Right ventricle myocardium inferior (tissue), 1 donor: ENCODE results near the gene CENPB. TPM values are rescaled to one million over a fixed set of nuclear protein-coding genes. Genes with fewer than 3 reads are reported as not detected.

Experiments used
- ATAC-seq: fragments of 200-7000 bp; cut with Tn5 transposase; one replicate; pipeline ENCODE4 v1.9.1; 2020; ENCODE audit warnings: mild to moderate bottlenecking, moderate library complexity
- DNase-seq: peaks from one replicate; pipeline ENCODE4 v3.0.0; 2021; ENCODE audit errors: missing footprints
- intact Hi-C: fragments of 100-400 bp; cut with DNase I; formaldehyde crosslinking; loops from one replicate; pipeline ENCODE4 v1.11.0; 2022
- total RNA-seq: library from RNA; stranded (reverse); fragmentation: NEBNext Ultra II Directional; extraction: Animal tissue kit (Norgen Biotek cat#: 25700); gene quantifications from one replicate; pipeline ENCODE4 v1.2.1, GENCODE V29; 2021
- donor health status: DM: no; HTN: yes; CAD: no; lungs with severe emphysema.

Gene CENPB
- total RNA-seq, 1 donor from 2014 or later, result 68.2 TPM

DNA sequence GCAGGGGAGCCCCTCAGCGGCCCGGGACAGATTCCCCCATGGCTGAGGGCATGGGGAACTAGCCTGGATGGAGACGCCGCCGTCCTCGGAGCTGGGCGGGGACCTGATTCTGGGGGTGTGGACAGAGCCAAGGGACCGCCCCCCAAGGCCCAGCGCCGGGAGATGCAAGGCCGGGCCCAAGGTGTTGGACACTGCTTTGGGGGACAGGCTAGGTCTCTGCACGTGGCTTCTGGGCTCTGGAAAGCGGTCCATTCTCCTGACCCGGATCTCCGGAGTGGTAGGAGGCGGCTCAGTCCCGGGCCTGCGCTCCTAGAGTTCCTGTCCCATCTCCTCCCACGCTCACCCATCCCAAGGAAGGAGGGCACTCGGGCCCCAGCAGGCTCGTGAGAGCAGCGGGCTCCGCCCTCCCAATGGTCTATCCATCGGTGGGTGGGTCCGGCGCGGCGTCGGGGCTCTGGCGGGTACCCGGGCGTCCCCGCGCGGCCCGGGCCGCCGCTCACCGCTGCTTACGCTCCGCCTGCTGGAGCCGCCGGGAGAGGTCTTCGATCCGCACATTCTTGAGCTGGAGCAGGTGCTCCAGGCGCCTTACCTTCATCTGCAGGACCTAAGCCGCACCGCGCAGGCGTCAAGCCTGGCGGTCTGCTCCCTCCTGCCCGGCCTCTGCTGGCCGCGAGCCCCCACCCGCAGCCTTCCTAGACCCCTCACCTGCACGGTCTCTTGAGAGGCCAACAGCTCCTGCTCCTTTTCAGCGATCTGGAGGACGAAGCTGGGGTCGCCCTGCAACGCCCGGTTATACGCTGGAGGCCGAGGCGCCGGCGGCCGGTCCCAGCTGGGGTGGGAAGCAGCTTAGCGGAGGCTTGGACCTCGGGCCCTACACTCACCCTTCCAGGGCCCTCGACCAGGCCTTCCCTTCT lies 8.6 kb downstream of the CENPB start:
- intact Hi-C loops, result no loop called here
- ATAC-seq, result peak; percentile 73
- peak; percentile 88 for DNase-seq

DNA sequence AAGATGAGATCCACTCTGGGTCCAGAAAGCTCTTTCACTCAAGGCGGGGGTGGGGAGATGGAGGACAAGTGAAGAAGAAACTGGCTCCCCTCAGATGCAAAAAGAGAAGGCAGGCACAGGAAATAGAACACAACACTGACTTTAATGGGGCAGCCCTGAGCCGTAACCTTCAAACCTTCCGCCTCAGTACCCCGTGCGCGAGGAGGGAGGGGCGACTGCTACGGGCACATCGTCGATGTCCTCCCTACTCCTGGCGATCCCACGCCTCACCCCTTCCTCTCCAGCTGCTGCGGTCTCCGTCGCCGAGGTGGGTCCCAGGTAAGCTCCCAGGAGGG lies 9.2 kb downstream of the CENPB start:
- no peak for DNase-seq
- intact Hi-C loops, result no loop called here
- ATAC-seq, result no peak

DNA sequence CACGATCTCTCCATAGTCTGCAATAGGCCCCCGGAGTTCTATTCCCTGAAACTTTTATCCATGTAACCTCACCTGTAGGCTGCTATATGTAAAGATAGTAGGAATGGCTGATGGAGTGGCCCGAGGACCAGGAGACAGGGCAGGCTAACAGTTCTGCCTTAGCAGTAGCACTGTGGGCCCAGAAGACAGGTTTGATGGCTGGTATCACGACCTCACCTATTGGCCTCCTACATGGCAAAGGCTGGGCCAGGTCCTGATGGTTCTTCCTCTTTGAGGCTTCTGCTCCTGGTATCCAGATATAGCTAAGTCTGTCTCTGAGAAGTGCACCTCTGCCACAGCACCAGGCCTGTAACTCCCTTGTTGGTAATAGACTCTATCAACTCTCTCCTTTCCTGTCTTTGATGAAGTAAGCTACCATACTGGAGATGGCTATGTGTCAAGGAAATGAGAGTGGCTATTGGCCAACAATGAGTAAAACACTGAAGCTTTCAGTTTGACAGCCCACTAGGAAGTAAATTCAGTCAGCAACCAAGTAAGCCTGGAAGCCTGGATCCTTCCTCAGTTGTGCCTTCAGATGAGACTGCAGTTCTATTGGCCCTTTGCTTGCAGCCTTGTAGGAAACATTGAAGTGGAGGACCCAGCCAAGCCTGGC lies 11.0 kb downstream of the CENPB start:
- intact Hi-C loops, result no loop called here
- ATAC-seq (no peak), DNase-seq (no peak)

DNA sequence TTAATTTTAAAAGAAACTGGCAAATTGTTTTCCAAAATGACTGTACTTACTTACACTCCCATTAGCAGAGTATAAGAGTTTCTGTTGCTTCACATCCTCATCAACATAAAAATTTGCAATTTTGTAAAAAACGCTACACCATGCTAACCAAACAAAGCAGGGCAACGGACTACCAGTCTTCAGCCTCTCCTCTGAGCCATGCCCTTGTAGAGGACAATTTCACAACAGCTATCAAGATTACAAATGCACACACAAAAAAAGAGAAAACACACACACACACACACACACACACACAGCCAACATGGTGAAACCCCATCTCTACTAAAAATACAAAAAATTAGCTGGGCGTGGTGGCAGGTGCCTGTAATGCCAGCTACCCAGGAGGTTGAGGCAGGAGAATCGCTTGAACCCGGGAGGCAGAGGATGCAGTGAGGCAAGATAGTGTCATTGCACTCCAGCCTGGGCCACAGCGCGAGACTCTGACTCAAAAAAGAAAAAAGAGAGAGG lies 14.9 kb downstream of the CENPB start:
- intact Hi-C loops, result no loop called here
- DNase-seq, result no peak
- no peak for ATAC-seq

DNA sequence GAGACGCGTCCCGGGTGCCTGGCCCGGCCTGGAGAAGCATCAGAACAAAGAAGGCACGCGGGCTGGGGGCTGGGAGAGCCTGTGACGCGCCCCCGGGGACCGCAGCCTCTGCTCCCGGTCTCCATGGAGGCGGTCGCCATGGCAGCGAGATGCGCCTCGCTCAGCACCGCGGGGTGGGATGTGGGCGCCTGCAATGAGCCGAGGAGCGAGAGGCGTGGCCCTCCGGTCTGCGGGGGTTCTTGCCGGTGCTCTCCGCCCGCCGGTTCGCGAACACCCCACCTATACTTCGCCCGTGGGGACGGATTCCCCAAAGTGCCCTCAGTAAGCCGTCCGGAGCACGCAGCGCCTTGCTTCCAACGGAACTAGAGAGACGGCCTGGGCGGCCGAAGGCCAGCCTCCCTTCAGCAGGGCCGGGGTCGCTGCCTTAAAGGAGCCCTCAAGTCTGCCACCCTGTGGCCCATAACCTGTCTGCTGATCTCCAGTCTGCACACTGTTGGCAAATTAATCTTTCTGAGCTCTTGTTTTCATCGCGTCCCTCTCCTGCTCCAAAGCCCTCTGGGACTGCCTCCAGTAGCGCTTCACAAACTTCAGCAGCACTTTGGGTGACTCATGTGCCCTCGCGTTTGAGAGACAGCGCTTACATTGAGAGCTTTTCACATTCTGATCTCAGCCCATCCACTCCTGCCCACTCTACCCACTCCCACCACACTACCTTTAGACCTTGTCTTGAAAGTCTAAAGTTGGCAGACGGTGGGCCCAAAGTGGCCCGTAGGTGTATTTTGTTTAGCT lies 18.0 kb downstream of the CENPB start:
- ATAC-seq, result peak; percentile 56
- intact Hi-C loops, result loop anchor here (2.0 to 5.0 kb wide), 2 partner anchors 52 to 91 kb away; no protein-coding TSS in a partner anchor
- DNase-seq, result peak; percentile 89

DNA sequence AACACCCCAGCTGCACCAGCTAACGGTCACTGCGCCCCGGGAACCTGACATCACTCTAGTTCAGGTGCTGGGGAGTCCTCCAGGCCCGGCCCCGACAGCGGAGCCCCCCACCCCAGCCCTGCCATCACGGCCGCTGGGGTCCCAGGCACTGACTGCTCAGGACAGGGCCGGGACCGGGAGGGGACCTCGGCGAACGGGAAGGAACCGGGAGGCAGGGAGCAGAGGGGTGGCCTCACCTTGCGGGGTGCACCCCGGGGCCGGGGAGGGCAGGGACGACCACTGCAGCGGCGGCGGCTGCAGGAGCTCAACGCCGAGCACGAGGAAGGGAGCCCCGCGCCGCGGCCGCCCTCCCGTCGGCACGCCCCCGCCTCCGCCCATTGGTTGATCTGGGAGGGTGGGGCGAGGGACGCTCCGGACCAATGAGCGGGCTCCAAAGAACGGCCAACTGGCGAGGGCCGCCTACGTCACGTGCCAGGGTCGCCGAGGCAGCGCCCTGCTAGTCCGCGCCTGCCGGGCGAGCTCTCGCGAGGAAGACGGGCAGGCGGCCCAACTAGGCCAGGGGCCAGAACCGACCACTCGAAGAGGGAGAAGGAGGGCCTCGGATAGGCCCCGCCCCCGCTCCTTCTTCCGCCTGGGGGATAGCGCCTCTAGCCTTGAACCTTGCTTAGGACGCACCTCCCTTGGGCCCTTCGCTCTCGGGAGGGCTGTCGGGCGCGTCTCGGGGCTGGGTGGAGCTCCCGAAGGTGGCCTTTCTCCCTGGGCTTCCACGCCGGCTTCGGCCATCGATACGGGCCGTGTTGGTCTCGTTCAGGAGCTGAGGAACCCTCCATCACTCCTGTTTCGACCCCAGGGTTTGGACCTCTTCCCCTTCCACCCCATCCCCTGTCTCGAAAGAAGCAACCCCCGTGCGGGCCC lies 18.9 kb downstream of the CENPB start, which contains the start of gene ADISSP:
Gene ADISSP, minus strand, starts transcription at position 327 of the 915 bp plus-strand sequence. CDS start 7,653 bp downstream, outside the sequence.
- intact Hi-C loops, result loop anchor here (2.0 to 5.0 kb wide), 2 partner anchors 51 to 90 kb away; no protein-coding TSS in a partner anchor
- ATAC-seq (peak; percentile 96), DNase-seq (peak; percentile 100)

DNA sequence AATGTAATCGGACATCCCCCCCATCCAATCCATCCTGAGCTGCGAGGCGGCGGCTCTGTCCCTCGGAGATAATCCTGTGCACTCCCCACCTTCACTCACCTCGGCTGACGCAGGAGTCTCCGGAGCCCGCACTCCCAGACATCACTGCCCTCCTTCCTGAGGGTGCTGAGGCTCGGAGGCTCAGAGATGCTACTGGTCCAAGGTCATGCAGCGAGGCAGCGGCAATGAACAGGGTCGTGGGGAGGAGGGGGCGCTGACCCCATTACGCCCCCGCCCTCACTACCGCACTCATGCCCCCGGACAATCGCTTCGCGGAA lies 19.5 kb downstream of the CENPB start:
- DNase-seq (peak; percentile 59), ATAC-seq (no peak)
- intact Hi-C loops, result loop anchor here (5.0 kb wide), 1 partner anchor 90 kb away; no protein-coding TSS in a partner anchor

DNA sequence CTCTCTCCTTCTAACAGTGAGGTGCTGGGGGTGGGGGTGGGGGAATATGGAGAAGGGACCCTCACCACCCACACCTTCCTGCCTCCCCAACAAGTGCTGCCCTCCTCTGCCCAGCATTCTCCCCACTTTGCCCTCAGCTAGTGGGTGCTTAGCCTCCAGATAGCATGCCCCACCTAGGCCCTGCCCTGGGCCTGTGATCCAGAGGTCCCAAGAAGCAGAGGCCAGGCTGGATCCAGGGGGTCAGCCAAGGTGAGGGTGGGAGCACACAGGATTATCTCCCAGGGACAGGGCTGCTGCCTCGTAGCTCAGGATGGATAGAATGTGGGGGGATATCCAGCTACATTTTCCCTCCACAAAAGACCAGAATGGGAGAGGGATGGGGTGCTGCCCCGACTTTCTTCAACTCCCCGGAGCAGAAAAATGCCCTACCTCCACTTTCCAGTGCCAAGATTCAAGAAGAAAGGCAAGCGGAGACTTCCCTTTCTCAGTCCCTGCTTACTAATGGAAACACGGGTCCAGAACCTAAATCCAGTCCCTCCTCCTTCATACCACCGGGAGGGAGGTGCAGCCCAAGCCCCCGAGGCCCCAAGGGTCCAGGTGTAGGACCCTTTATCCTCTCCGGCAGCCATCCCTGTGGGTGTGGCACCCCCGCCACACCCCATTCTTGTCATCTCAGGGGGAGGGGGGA lies 20.0 kb downstream of the CENPB start:
- intact Hi-C loops, result loop anchor here (5.0 kb wide), 1 partner anchor 89 kb away; no protein-coding TSS in a partner anchor
- ATAC-seq, result no peak
- peak; percentile 55 for DNase-seq

DNA sequence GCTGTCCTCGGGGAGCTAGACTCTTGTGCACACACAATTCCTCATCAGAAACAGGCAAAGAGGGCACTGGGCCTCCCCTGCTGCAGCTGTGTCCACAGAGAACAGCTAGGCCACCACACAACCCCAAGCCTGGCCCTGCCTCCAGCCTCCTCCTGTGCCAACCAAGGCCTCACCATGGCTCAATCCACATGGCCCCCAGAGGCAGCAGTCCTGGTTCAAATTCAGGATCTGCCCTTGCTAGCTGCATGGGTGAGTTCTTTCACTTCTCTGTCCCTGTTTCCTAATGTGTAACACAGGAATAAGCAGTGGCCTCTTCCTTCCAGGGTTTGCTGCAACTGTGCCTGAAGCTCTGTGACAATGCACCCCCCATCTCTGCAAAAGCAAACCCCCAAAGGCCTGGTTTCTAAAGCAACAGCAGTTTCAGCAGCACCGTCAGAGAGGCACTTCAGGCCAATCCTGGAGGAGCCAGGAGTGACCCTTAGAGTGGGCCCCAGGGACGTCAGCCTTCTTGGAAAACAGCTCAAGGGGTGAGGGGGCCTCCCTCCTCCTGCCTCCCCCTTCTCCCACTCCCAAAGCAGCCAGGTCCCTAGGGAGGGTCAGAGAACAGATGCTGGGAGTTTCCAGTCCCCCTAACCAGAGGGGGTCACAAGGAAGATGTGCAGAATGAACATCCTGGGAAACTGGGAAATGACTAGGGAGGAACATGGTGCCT lies 21.2 kb downstream of the CENPB start:
- DNase-seq, result peak; percentile 61
- intact Hi-C loops, result loop anchor here (5.0 kb wide), 1 partner anchor 88 kb away; no protein-coding TSS in a partner anchor

DNA sequence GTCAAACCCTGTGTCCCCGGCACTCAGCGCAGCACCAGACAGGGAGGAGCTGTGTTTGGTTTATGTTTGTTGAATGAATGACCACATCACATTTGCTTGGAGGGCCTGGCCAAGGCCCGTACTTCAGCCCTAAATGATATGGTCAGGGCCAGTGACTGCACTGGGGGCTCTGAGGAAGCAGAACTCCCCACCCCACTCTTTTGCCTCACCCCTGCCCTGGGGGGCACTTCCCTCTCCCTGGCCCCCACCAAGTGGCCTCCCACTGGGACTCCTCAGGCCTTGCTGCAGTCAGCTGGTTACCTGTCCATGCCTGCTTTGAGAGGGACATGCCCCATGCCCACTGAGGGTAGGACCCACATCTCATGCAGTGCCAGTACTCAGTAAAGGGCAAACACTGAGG lies 21.9 kb downstream of the CENPB start:
- no peak for ATAC-seq
- DNase-seq, result peak; percentile 1
- intact Hi-C loops, result loop anchor here (5.0 kb wide), 1 partner anchor 87 kb away; no protein-coding TSS in a partner anchor

More for the DNA sequence above, 21.2 kb downstream of the CENPB start:
- ATAC-seq, result no peak

DNA sequence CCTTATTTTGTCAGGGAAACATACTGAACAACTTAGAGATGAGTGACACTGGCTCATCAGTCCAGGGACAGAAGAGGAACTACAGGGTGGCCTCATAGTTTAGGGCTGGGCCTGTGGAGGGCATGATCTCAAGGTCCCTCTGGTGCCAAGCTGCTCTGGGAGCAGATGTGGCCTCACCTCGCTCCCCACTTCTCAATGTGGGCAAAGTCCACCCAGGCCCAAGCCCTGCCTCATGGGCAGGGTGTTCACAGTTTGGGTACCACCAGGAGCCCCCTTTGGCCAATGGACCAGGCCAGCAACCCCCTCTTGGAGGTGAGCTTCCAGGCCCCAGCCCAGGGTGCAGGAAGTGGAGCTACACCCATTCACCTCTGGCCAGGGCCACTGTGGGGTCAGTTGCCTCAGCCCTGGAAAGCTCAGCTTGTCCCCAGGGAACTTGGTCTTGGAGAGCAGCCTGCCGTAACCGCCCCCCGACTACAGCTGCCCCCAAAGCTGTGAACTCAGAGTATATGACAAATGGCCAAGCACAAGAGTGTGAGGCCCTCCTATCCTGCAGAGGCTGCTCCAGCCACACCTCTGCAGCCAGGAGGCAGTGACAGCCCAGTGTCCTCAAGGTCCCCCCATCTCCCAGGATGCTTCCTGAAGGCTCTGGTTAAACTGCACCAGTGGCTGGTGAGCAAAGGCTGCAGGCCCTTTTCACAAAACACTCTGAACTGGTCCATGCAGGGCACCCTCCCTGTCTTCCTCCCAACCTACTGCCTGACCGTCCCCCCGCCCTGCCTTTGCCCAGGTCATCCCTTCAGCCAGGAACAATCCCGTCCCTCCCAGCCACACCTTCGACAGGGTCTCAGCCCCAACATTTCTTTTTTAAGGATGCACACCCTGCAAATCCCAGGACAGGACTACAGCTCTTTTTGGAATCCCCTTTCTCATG lies 22.6 kb downstream of the CENPB start:
- intact Hi-C loops, result no loop called here
- ATAC-seq (no peak), DNase-seq (peak; percentile 69)

DNA sequence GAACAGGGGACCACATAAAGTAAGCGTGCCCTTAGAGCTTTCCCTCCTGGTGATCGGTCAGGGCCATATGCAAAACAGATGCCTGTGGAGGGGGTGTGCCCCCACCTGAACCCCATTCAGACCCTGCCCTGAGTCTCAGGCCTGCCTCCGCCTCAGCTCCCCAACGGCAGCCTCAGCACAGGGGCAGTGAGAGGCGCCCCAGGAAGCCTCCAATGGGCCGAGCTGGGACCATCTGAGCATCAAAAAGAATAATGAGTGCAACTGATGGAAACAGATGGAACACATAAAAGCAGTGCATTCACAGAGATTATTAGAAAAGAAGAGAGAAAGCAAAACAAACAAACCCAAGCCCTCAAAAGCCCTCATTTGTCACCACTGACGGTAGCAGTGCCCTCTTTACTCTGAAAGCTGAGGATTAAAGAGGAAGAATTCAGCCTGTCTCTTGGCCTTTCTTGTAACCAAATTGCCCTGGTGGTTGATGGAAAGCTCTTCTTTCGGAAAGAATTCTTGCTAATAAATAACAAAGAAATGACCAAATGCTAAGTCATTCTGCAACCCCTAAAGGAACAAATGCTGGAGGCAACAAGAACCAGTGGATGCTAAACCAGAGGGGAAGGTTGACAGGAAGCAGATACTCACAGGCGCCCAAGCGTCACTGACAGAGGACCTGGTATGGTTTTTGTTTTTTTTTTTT lies 25.7 kb downstream of the CENPB start:
- DNase-seq (no peak), ATAC-seq (no peak)
- intact Hi-C loops, result no loop called here

DNA sequence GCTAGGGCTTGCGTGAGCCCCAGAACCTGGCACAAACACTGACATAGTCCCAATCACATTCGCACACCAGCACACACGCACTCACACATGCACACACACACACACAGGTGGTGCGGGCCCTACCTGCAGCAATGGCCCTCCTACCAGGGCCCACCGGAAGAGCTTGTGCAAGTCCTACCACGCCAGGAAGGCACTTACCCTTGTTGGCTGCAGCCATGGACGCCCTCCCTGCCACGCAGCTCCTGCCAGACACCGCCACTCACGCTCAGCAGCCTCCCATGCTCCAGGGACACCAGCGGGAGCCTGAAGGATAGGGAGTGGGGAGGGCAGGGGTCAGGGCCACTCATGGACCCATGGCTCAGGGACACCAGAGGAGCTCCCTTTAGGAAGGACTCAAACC lies 26.7 kb downstream of the CENPB start:
- ATAC-seq (no peak), DNase-seq (no peak)
- intact Hi-C loops, result loop anchor here (5.0 kb wide), 1 partner anchor 463 kb away; no protein-coding TSS in a partner anchor

DNA sequence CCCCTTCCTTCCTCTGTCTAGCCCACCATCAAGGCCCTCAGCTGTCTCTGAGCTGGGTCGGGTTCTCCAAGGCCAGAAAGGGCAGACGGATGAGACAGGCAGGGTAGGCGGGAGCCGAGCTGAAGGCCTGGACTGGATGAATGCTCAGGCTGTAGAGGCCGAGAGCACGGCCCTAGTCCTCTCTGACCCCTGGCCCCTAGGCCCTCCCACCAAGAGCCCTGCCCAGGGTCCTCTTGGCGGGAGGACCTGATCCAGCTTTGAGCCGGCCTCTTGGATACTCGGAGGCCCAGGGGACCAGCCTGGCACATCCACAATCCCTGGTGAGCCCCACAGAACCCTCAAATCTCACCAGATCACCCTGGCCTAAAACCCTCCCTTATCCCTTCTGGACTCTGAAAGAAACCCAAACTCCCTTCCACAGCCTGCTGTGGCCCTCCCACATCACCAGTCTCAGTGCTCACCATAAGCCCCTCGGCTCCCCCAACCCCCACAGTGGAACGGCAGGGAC lies 27.2 kb downstream of the CENPB start:
- ATAC-seq, result peak; percentile 17
- intact Hi-C loops, result loop anchor here (5.0 kb wide), 1 partner anchor 462 kb away; no protein-coding TSS in a partner anchor
- no peak for DNase-seq

DNA sequence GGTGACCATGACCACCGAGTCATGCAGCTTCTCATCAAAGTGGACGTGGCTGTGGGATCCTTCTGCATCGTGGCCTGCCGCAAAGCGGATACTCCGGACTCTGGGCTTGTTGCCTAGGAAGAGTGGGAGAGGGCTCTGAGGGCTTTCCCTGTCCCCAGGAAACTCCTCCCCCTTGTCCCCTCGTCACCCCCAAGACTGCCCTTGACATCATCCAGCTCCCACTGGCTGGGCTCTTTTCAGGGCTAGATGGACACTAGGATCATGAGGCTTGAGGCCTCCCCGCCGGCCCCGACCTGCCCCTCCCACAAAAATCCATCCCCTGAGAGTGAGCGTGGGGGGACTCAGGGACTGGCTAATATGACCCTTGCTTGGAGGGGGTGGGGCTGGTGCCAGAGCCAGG lies 28.0 kb downstream of the CENPB start:
- DNase-seq (peak; percentile 56), ATAC-seq (peak; percentile 35)
- intact Hi-C loops, result loop anchor here (5.0 kb wide), 1 partner anchor 461 kb away; no protein-coding TSS in a partner anchor
